Cardiac ventricle fibroblast (primary cell): ENCODE results near the gene PTPN20. TPM values are rescaled to one million over a fixed set of nuclear protein-coding genes. Genes with fewer than 3 reads are reported as not detected.

Source experiments
- total RNA-seq: library from RNA; depleted of rRNA; stranded (reverse); fragments of >200 nt; gene quantifications from 2 replicates; pipeline ENCODE4 v1.2.3, GENCODE V29; 2015

The PTPN20 gene, protein sequence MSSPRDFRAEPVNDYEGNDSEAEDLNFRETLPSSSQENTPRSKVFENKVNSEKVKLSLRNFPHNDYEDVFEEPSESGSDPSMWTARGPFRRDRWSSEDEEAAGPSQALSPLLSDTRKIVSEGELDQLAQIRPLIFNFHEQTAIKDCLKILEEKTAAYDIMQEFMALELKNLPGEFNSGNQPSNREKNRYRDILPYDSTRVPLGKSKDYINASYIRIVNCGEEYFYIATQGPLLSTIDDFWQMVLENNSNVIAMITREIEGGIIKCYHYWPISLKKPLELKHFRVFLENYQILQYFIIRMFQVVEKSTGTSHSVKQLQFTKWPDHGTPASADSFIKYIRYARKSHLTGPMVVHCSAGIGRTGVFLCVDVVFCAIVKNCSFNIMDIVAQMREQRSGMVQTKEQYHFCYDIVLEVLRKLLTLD
- total RNA-seq: 4.5 TPM in 1 of 2 replicates, not detected in the other

DNA sequence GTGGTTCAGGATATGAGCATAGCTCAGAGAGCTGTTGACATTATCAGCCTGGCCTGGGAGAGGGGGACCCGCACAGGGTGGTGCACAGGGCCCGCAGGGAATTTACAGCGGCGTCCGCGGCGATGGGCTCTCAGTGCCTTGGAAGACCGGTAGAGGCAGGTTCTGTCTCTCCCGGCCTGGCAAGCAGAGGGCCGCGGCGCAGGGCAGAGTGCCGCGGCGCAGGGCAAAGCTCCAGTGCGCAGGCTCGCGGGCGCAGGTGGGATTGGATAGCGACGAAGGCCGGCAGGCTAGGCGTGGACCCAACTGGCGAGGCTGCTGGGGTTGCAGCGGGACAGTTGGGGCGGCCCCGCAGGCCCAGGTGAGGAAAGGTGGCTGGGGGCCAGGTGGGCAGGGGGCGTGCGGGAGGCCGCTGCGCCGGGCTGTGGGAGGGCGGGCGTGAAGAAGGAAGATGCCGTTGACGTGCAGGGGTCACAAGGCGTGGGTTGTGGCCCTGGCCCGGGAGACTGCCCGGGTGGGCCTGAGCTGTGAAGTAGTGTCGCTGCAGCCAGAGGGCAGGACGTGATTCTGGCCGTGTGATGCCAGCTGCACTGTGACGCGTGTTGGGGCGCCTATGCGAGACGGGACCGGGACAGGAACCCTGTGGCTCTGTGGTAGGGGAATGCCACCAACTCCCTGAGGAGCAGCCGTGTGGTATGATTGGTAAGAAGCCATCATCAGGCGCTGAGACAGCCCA lies at the start of gene PTPN20:
Gene PTPN20 (plus strand): TSS at position 285 of the 733 bp plus-strand sequence. CDS start 21,072 bp downstream, outside the sequence.

